Activated naive CD8-positive, alpha-beta T cell treated with anti-CD3 and anti-CD28 coated beads for 36 hours (primary cell): ENCODE data around the gene CLASP2. TPM values are rescaled to one million over a fixed set of nuclear protein-coding genes. Genes with fewer than 3 reads are reported as not detected.

Experiments
- DNase-seq: peaks from one replicate; pipeline ENCODE4 v3.0.0; 2021
- H3K27ac Mint-ChIP-seq: one replicate; pipeline ENCODE4 v1.8.0; 2022; ENCODE audit warnings: mild to moderate bottlenecking, moderate library complexity, mixed read lengths
- H3K27me3 Mint-ChIP-seq: one replicate; pipeline ENCODE4 v1.8.0; 2022; ENCODE audit warnings: mild to moderate bottlenecking, mixed read lengths
- H3K36me3 Mint-ChIP-seq: one replicate; pipeline ENCODE4 v1.8.0; 2021; ENCODE audit warnings: mild to moderate bottlenecking, mixed read lengths
- H3K4me1 Mint-ChIP-seq: one replicate; pipeline ENCODE4 v1.8.0; 2021; ENCODE audit warnings: mixed read lengths
- H3K4me3 Mint-ChIP-seq: one replicate; pipeline ENCODE4 v1.8.0; 2022; ENCODE audit warnings: mild to moderate bottlenecking, moderate library complexity, mixed read lengths
- H3K9me3 Mint-ChIP-seq: one replicate; pipeline ENCODE4 v1.8.0; 2022; ENCODE audit warnings: mixed read lengths
- total RNA-seq, 2 experiments: library from RNA; stranded (reverse); gene quantifications; one replicate each; pipeline ENCODE4 v1.2.3, GENCODE V29; 2021

The CLASP2 gene
- total RNA-seq, 2 experiments from 2014 or later = 41.2 to 44.2 TPM

GRCh38 chr3:33636125-33636850, 81.8 kb downstream of the CLASP2 start:
- peaks cover 6% of the 10 kb centered on the region for H3K4me1 Mint-ChIP-seq
- no peaks in the 10 kb centered on the region for H3K27me3 Mint-ChIP-seq
- no peaks in the 10 kb centered on the region for H3K9me3 Mint-ChIP-seq
- H3K4me3 Mint-ChIP-seq = no peak overlapping the region
- DNase-seq = no peak
- H3K36me3 Mint-ChIP-seq = peaks cover 1% of the 10 kb centered on the region
- H3K27ac Mint-ChIP-seq = no peak overlapping the region

GRCh38 chr3:33634262-33634661, 83.8 kb downstream of the CLASP2 start:
- Mint-ChIP-seq H3K27me3 (no peaks in the 10 kb centered on the region), H3K4me3 (no peak overlapping the region), H3K4me1 (no peaks in the 10 kb centered on the region), H3K36me3 (peaks cover 1% of the 10 kb centered on the region), H3K27ac (no peak overlapping the region), H3K9me3 (no peaks in the 10 kb centered on the region)
- no peak for DNase-seq

- Mint-ChIP-seq H3K4me1 (no peaks in the 10 kb centered on the region), H3K27me3 (no peaks in the 10 kb centered on the region)
These were observed 88.8 kb downstream of the CLASP2 start for GRCh38 chr3:33629219-33629618.

GRCh38 chr3:33624756-33625155, 93.3 kb downstream of the CLASP2 start:
- no peak overlapping the region for H3K4me3 Mint-ChIP-seq
- H3K27me3 Mint-ChIP-seq = no peaks in the 10 kb centered on the region
- no peaks in the 10 kb centered on the region for H3K9me3 Mint-ChIP-seq
- no peak overlapping the region for H3K27ac Mint-ChIP-seq
- no peak for DNase-seq
- peaks cover 5% of the 10 kb centered on the region for H3K36me3 Mint-ChIP-seq
- H3K4me1 Mint-ChIP-seq = no peaks in the 10 kb centered on the region

More at GRCh38 chr3:33629219-33629618, 88.8 kb downstream of the CLASP2 start:
- no peak for DNase-seq
- no peak overlapping the region for H3K4me3 Mint-ChIP-seq
- H3K36me3 Mint-ChIP-seq = peaks cover 1% of the 10 kb centered on the region
- H3K27ac Mint-ChIP-seq = no peak overlapping the region
- H3K9me3 Mint-ChIP-seq = no peaks in the 10 kb centered on the region

- DNase-seq = no peak
- no peaks in the 10 kb centered on the region for H3K27me3 Mint-ChIP-seq
- H3K36me3 Mint-ChIP-seq = peaks cover 8% of the 10 kb centered on the region
- H3K9me3 Mint-ChIP-seq = no peaks in the 10 kb centered on the region
- H3K4me3 Mint-ChIP-seq = no peak overlapping the region
- H3K4me1 Mint-ChIP-seq = no peaks in the 10 kb centered on the region
- H3K27ac Mint-ChIP-seq = no peak overlapping the region
These were observed 105.0 kb downstream of the CLASP2 start for GRCh38 chr3:33613041-33613440.

- H3K4me1 Mint-ChIP-seq = no peaks in the 10 kb centered on the region
- H3K9me3 Mint-ChIP-seq = no peaks in the 10 kb centered on the region
- peaks cover 8% of the 10 kb centered on the region for H3K36me3 Mint-ChIP-seq
- H3K27ac Mint-ChIP-seq = no peak overlapping the region
- no peaks in the 10 kb centered on the region for H3K27me3 Mint-ChIP-seq
- DNase-seq = no peak
- H3K4me3 Mint-ChIP-seq = no peak overlapping the region
These were observed 105.4 kb downstream of the CLASP2 start for GRCh38 chr3:33612607-33613006.

GRCh38 chr3:33602829-33603228, 115.2 kb downstream of the CLASP2 start:
- no peaks in the 10 kb centered on the region for H3K4me1 Mint-ChIP-seq
- no peak overlapping the region for H3K4me3 Mint-ChIP-seq
- H3K9me3 Mint-ChIP-seq = no peaks in the 10 kb centered on the region
- no peaks in the 10 kb centered on the region for H3K27me3 Mint-ChIP-seq
- peaks cover 30% of the 10 kb centered on the region for H3K36me3 Mint-ChIP-seq
- no peak overlapping the region for H3K27ac Mint-ChIP-seq
- DNase-seq = no peak

- Mint-ChIP-seq H3K9me3 (no peaks in the 10 kb centered on the region), H3K27me3 (no peaks in the 10 kb centered on the region), H3K4me3 (no peak overlapping the region), H3K36me3 (peaks cover 13% of the 10 kb centered on the region), H3K4me1 (no peaks in the 10 kb centered on the region), H3K27ac (no peak overlapping the region)
- no peak for DNase-seq
These were observed 120.8 kb downstream of the CLASP2 start for GRCh38 chr3:33597257-33597689.

GRCh38 chr3:33592999-33593398, 125.1 kb downstream of the CLASP2 start:
- no peaks in the 10 kb centered on the region for H3K27me3 Mint-ChIP-seq

GRCh38 chr3:33590541-33590940, 127.5 kb downstream of the CLASP2 start:
- no peak overlapping the region for H3K4me3 Mint-ChIP-seq
- peaks cover 5% of the 10 kb centered on the region for H3K36me3 Mint-ChIP-seq
- no peaks in the 10 kb centered on the region for H3K27me3 Mint-ChIP-seq
- DNase-seq = no peak
- H3K9me3 Mint-ChIP-seq = no peaks in the 10 kb centered on the region
- no peak overlapping the region for H3K27ac Mint-ChIP-seq
- H3K4me1 Mint-ChIP-seq = no peaks in the 10 kb centered on the region

More at GRCh38 chr3:33592999-33593398, 125.1 kb downstream of the CLASP2 start:
- Mint-ChIP-seq H3K27ac (no peak overlapping the region), H3K36me3 (peaks cover 1% of the 10 kb centered on the region), H3K4me1 (no peaks in the 10 kb centered on the region), H3K4me3 (no peak overlapping the region), H3K9me3 (no peaks in the 10 kb centered on the region)
- DNase-seq = no peak

GRCh38 chr3:33586402-33586801, 131.7 kb downstream of the CLASP2 start:
- no peak overlapping the region for H3K4me3 Mint-ChIP-seq
- no peaks in the 10 kb centered on the region for H3K4me1 Mint-ChIP-seq
- no peak for DNase-seq
- H3K36me3 Mint-ChIP-seq = peaks cover 5% of the 10 kb centered on the region
- no peaks in the 10 kb centered on the region for H3K9me3 Mint-ChIP-seq
- H3K27me3 Mint-ChIP-seq = no peaks in the 10 kb centered on the region
- no peak overlapping the region for H3K27ac Mint-ChIP-seq

- no peaks in the 10 kb centered on the region for H3K9me3 Mint-ChIP-seq
- H3K27me3 Mint-ChIP-seq = no peaks in the 10 kb centered on the region
- H3K4me3 Mint-ChIP-seq = no peak overlapping the region
- H3K27ac Mint-ChIP-seq = no peak overlapping the region
- H3K36me3 Mint-ChIP-seq = peaks cover 5% of the 10 kb centered on the region
- DNase-seq = no peak
- no peaks in the 10 kb centered on the region for H3K4me1 Mint-ChIP-seq
These were observed 135.8 kb downstream of the CLASP2 start for GRCh38 chr3:33582234-33582633.

- H3K36me3 Mint-ChIP-seq = peaks cover 2% of the 10 kb centered on the region
- H3K4me3 Mint-ChIP-seq = no peak overlapping the region
- no peaks in the 10 kb centered on the region for H3K27me3 Mint-ChIP-seq
- H3K9me3 Mint-ChIP-seq = no peaks in the 10 kb centered on the region
- no peaks in the 10 kb centered on the region for H3K4me1 Mint-ChIP-seq
- no peak for DNase-seq
- no peak overlapping the region for H3K27ac Mint-ChIP-seq
These were observed 136.4 kb downstream of the CLASP2 start for GRCh38 chr3:33581666-33582065.

GRCh38 chr3:33579840-33580239, 138.2 kb downstream of the CLASP2 start:
- H3K36me3 Mint-ChIP-seq = peaks cover 8% of the 10 kb centered on the region
- H3K4me3 Mint-ChIP-seq = no peak overlapping the region
- no peak for DNase-seq
- H3K4me1 Mint-ChIP-seq = no peaks in the 10 kb centered on the region
- H3K27ac Mint-ChIP-seq = no peak overlapping the region
- no peaks in the 10 kb centered on the region for H3K27me3 Mint-ChIP-seq
- H3K9me3 Mint-ChIP-seq = no peaks in the 10 kb centered on the region

GRCh38 chr3:33579178-33579510, 138.9 kb downstream of the CLASP2 start:
- Mint-ChIP-seq H3K27ac (no peak overlapping the region), H3K36me3 (peaks cover 11% of the 10 kb centered on the region), H3K4me1 (no peaks in the 10 kb centered on the region), H3K27me3 (no peaks in the 10 kb centered on the region), H3K9me3 (no peaks in the 10 kb centered on the region), H3K4me3 (no peak overlapping the region)
- DNase-seq = no peak
